Stimulated activated CD8-positive, alpha-beta memory T cell treated with anti-CD3 and anti-CD28 coated beads, Interleukin-7, amount 100 ng/mL, for 1 hour (primary cell): ENCODE measurements around the gene WNT3A.

ENCODE experiments used
- DNase-seq, 2 donors: peaks; one replicate each; pipeline ENCODE4 v3.0.0-alpha.2; 2020; ENCODE audit warnings: low read depth in 2 of 2

WNT3A gene

DNA sequence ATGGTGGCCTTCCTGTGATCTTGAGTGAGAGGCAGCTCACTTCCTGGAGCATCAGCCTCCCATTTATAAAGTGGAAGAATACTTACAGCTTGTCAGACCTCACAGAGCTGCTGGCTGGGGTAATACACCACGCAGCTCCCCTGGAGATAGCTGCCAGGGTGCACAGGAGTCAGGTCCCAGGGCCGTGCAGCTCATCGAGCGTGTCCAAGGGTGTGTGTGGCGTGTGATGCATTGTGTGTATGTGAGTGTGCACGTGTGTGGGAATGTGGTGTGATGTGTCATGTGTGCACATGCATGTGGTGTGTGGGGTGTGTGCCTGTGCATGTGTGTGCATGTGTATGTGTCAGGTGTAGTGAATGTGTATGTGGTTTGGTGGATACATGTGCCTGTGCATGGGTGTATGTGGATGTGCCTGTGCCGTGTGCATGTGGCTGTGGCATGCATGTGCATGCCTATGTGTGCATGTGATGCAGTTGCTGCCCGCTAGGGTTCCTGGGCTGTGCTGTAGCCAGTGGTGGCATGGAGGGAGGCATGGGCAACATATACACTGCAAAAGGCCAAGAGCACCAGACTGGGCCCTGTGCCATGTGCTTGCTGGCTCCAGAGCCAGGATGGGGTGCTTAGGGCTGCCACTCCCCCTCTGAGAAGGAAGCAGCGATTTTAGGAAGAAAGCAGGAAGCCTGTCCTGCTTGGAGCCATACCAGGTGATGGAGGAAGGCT, 24.6 kb downstream of the WNT3A start:
- no peak for DNase-seq

DNA sequence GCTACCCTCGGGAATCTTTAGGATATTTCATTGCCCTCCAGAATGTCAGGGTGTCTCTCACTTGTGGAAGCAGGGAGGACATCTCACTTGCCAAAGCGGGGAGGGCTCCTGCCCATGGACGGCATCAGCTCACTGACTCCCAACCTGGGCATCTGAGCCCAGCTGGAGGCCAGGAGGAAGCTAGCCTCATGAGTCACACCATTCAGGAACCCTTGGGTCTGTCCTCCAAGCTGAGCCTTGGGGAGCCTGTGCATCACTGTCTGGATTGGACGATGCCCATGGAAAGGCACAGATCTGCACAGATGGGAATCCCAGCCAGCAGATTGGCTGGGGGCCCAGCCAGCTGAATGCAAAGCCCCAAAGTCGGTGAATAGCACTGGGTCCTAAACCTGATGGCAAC, 25.2 kb downstream of the WNT3A start:
- DNase-seq: no peak

GRCh38 chr1:228033376-228033775, 26.6 kb downstream of the WNT3A start:
- DNase-seq: no peak

DNA sequence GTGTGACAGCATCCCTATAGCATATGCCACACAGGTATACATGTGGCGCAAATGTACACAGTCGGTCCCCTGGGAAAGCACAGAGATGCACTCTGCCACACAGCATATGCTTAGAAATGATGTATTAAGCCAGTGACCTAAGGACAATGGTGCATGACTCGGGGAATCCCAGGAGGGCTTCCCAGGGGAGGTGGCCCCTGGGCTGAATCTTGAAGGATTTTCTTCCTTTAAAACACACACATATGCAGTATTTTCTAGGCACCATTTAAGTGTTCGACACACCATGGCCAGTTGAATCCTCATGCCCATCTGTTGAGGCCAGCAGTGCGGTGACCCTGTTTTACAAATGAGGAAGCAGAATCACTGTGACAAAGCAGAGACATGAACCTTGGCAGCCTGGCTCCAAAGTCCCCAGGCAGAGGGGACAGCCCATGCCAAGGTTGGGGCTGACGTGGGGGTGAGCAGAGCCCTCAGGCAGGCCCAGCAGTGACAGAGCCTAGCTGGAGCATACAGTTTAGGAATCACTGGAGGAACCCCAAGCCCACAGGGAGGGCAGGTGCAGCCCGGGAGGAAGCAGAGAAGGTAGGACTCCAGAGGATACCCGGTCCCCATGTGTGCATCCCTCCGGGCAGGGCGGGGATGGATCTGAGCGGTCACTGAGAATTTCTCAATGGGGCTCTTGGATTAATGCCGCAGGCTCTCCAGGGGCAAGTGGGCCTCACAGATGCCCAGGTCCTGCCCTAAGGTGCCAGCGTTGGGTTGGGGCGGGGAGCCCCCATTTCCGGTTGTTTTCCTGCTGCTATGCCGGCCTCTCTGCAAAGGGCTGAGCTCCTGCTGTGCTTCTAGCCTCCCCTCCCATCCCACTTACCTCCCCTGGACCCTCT, 28.4 kb downstream of the WNT3A start:
- no peak for DNase-seq

DNA sequence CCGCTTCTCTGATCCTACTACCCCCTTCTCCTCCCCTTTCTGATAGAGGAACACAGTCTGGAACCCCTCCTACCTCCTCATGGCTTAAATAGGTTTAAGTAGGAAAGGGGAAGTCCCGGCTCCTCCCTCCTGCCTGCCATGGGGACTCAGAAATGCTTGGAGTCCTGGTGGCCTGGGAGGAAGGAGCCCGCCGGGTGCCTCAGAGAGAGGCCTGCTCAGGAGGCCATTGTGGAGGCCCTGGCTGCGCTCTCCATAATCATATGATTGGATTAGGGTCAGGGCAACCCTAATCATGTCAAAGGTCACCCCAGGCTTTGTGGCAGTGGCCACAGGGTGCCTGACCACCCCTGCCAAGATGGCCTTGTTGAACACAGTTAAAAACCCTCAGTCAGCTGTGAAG, 29.0 kb downstream of the WNT3A start:
- DNase-seq: no peak

DNA sequence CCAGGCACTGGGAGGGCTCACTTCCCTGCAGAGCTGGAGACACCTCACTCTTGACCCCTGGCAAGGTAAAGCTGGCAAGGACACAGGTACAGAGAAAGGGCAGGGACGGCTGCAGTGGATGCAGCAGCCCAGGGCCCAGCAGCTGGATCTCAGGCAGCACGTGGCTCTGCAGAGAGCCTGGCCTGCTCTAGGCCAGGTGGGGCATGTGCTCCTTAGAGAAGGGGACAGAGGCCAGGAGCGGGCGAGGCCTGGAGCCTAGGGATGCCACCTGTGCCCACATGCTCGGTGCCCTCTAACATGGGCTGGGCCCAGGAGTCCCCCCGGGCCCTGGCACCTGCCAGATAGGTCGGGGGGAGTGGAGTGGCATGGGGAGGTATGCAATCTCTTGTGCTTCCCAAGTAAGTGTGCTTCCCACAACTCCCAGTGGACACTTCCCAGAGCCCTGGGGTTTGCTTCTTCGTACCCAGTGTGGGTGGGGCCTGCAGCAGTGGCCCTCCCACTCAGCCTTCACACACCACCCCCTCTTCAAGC, 30.0 kb downstream of the WNT3A start:
- no peak for DNase-seq

- DNase-seq: no peak
These were observed 30.9 kb downstream of the WNT3A start for GRCh38 chr1:228037401-228038386.

DNA sequence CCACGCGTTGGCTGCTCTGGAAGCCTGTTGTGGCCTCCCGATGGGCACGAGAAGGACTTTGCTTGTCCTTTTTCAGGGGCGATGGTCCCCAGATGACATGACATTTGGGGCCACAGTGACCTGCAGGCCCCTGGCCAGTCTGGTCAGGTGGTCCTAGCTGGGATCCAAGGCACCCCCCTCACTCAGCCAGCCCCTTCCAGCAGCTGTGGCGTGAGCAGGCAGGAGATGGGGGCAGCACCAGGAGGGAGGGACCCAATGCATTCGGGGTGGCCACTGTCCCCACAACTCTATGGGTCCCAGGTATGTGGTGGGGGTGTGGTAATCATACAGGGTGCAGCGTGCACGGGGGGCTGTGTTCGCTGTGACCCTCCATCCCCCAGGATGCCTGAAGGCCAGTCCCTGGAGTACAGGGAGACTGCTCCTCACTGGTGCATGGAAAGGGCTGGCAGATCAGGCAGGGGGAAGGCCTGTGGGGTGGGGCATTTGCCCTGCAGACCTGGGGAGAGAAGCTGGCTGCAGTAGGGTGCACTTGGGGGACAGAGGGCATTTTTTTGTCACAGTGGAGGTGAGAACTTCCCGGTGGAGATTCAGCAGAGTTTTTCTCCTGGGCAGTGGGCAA, 31.7 kb downstream of the WNT3A start:
- no peak for DNase-seq

GRCh38 chr1:228039006-228039903, 32.5 kb downstream of the WNT3A start:
- no peak for DNase-seq

GRCh38 chr1:228039986-228040385, 33.2 kb downstream of the WNT3A start:
- no peak for DNase-seq

DNA sequence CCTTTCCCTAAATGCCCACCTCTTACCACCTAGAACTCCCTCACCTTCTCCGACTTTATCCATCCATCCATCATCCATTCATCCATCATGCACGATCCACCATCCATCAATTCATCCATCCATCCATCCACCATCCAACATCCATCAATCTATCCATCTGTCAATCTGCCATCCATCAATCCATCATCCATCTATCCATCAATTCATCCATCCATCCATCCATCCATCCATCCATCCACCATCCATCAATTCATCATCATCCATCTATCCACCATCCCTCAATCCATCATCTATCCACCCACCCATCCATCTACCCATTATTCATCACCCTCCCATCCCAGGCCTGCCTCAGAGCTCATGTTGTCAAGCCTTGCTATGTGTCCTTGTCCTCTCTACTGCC, 34.5 kb downstream of the WNT3A start:
- no peak for DNase-seq

GRCh38 chr1:228042508-228042907, 35.7 kb downstream of the WNT3A start:
- no peak for DNase-seq

GRCh38 chr1:228043281-228043848, 36.6 kb downstream of the WNT3A start:
- DNase-seq: no peak

DNA sequence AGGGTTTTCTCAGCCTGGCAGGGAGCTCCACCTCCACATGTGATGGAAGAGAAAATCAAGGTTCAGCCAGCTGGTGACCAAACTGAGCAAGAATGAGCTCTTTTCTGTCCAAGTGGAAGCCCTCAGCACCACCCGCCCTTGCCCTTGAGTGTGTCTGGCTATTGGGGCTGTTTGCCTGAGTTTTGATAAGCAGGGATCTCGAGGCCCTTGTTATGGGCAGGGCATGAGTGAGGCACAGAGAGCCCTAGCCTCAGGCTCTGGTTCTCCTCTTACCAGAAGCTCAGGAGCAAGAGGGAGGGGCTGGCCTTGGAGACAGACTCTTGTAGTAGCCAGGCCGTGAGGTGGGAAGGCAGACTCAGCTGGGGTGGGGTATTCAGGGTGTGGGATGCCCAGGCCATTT, 38.2 kb downstream of the WNT3A start:
- DNase-seq: no peak

DNA sequence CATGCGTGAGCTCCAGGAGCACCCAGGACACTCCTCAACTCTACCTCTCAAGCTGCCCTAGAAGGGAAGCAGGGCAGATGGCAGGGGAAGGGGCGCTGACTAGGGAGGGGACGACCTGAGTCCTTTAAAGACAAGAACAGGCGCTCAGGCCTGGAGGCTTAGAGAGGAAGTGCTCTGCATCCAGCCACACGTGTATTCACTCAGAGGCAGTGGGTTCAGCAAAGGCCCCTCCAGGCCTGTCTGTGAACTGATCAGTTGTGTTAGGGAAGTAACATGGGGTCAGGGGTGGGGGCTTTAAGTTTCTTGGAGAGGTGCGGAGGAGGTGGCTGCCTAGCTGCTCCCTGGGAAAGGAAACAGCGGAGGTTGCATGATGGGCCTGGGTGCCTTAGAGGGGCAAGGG, 38.6 kb downstream of the WNT3A start:
- no peak for DNase-seq

GRCh38 chr1:228045871-228046270, 39.1 kb downstream of the WNT3A start:
- DNase-seq: no peak

DNA sequence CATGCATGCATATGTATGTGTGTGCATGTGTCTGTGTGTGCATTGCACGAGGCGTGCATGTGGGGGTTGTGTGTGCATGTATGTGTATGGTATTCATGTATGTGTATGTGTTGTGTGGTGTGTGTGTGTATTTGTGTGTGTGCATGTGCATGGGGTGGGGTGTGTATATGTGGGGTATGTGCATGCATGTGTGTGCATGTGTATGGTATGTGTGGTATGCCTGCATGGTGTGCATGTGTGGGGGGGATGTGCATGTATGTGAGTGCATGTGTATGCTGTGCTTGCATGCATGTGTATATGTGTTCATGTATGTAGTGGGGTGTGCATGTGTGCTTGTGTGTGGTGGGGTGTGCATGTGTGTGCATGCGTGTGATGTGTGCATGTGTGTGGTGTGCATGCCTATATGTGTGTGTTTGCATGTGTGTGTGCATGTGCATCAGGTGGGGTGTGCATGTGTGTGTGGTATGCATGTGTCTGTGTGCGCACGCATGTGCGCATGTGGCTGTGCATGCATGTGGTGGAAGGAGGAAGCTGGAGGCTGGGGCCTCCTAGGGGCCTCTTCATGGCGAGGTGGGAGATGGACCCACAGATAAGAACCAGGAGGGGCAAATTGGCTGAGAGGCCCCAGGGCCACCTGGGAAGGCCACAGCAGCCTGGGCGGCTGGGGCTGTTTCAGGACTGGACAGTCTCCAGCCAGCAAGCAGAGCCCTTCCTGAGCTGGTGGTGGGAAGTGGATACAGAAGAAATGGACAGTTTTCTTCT, 39.8 kb downstream of the WNT3A start:
- DNase-seq: no peak

GRCh38 chr1:228047183-228047466, 40.3 kb downstream of the WNT3A start:
- DNase-seq: no peak

DNA sequence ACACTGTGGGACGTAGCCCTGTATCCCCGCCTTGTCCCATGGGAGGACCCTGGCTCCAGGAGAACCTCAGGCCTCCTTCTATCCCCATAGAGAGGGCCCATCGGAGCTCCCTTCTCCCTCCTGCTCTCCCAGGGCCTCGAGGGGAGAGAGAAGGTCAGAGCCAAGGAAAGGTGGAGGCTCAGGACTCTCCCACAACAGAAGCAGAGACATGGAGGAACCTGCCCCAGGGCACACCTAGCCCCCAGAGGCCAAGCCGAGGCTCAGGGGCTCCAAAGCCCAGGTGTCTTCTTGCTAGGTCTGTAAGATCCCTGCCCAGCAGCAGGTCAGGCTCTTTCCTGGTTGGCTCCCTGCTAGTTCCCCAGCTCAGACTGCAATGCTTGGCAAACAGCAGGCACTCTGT, 41.3 kb downstream of the WNT3A start:
- no peak for DNase-seq
